GM18861 (cell line): ENCODE results near the gene GRHL1.
"Not testable (repeated sequence)": the region's sequence is repeated elsewhere in the genome, so short reads cannot be mapped to it uniquely, and the experiment has no call there.

Experiments used
- ATAC-seq: cut with Tn5 transposase; IDR thresholded peaks from one replicate; pipeline ENCODE4 v1.9.1; 2021; ENCODE audit not compliant: unreplicated experiment

GRHL1 gene

GRCh38 chr2:10019602-10020400 lies 68.3 kb downstream of the GRHL1 start:
- no peak for ATAC-seq

DNA sequence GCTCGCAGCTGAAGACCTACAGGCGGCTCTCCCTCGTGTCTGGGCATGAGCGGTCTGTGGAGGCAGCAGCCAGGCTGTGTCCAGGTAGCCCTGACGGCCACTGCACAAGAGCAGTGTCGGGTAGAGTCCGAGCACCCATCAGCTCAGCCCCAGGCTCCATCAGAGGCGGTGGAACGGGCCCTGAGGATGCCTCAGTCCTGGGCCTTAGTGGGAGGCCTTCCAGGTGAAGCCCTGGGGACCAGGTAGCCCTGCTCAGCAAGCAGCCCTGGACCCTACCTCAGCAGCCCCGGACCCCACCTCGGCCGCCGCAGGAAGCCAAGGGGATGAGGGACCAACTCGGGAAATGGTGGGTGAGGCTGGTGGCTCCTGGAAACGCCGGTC lies 70.5 kb downstream of the GRHL1 start:
- ATAC-seq: no peak

GRCh38 chr2:10022445-10022844 lies 71.0 kb downstream of the GRHL1 start:
- ATAC-seq: no peak

DNA sequence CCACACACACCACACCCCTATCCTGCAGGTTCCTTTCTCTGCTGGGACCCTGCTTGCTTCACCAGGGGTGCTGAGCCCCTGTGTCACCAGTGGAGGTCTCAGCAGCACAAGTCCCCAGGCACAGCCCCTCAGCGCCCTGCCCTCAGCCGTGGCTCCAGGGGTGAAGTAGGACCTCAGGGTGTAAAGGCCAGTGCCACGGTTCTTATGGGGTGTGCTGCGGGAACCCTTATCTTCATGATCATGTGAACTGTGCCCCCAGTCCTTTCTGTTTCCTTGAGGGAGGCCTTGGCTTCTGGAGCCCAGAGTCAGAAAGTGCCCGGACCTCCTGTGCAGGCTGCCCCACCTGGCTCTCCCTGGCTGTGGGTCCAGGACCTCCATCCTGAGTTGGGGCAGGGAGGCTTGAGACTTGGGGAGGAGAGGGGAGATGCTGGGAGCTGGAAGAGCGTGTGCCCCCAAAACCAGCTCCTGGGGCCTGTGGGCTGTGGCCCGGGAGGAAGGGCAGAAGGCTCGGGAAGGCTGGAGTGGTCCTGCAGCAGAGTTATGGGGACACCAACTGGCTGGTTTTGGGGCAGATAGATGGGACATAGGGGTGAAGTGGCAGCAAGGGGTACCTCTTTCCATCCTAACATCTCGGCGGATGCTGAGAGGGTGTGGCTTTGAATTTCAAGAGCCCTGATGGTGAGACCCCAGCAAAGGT lies 71.6 kb downstream of the GRHL1 start:
- no peak for ATAC-seq

DNA sequence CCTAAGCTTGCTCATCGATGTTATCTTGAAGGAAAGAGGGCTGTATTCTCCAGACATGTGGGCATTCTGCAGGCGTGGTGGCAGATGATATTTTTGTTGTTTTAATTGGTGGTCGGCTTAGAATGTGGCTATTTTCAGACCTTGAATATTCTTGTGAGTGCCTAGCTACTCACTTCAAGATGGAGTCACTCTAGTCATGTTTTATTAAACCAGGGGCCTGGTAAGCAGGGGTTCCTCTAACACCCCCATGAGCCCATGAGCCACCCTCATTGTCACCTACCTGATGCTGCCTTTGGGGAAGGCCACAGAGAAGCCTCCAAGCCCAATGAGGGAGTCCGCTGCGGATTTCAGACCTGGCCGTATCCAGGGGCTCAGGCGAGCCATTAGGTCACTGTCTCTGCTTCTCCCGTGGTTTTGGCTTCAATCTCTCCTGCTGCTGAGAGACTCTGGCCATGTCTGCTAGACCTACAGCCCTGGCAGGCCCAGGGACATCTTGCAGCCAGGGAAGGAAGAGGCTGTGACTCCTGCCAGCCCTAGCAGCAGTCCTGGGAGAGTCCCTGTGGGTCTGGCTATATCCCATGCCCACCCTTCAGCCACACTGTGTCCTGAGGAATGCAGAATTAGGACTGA lies 75.6 kb downstream of the GRHL1 start:
- ATAC-seq: no peak

DNA sequence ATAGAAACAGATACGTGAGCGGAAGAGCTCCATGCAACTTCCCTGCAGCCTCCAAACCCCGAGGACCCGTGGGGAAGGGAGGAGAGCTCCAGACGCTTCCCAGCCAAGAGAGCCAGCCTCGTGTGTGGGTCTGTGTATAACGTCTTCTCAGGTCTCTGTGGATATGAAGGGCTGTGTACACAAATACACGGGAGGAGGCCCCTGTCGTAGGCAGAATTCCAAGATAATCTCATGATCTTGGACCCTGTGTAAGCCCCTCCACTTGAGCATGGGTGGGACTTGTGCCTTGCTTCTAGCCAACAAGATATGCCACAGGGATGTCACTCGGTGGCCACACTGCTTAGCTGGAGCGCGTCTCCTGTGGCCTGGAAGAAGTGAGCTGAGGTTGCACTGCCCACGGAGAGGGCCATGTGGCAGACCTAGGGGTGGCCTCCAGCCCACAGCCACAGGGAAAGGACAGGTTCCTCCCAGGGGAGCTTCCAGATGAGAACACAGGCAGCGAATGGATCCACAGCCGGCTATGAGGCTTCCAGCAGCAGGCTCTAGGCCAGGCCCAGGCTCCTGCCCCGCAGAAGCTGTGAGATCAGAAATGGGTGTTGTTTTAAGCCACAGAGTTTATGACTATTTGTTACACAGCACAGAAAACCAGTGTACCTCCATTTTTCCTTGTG lies 76.3 kb downstream of the GRHL1 start:
- ATAC-seq: no peak

DNA sequence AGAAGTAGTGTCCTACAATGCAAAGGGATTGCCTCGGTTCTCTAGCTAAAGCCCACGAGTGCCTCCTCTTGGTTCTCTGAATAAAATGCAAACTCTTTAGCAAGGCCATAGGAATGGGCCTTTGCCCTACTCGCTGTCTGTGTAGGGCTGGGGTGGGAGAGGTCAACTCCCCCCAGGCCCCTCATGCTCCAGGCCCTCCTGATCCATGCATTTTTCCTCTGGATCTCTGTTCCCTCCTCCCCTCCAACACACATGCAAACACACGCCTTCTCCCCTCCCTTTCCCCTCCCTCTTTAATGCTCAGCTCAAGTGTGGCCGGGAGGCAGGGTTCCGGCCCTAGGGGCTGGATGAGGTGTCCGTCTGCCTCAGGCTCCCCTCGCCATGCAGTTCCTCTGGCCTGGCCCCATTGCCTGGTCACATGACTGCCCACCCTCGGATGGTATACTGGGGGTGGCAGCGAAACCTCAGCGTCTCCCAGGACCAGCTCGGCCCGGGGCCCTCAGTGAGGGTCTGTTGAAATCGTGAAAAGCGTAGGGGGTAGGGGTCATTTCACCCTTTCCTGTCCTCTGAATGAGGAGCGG lies 77.0 kb downstream of the GRHL1 start:
- no peak for ATAC-seq

GRCh38 chr2:10028988-10029874 lies 77.7 kb downstream of the GRHL1 start:
- peak; percentile 69 for ATAC-seq

DNA sequence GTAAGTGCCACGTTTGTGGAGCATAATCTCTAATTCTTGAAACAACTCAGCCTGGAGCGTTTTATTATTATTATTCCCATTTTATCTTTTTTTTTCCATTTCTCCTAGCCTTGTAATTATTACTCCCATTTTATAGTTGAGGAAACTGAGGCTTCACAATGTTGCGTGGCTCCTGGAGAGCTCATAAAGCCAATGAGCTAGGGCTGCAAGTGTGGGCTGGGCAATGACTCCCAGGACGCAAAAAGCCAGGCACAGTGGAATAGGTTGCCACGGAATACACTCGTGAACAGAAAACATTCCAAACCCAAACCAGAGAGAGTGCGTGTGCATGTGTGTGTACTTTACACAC lies 78.4 kb downstream of the GRHL1 start:
- ATAC-seq: no peak

DNA sequence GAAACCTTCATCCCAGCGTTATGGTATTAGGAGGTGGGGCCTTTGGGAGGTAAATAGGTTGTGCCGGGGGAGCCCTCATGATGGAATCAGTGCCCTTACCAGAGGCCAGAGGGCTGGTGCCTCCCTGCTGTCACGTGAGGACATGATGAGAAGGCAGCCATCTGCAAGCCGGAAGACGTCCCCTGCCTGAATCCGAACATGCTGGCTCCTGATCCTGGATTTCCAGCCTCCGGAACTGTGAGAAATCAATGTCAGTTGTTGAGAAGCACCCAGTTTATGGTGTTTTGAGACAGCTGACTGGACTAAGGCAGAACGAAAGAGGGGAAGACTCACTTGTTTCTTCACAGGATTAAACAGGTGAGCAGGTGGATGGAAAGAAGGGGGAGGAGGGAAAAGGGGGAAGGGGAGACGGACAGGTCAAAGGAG lies 78.8 kb downstream of the GRHL1 start:
- ATAC-seq: no peak

- not testable (repeated sequence) for ATAC-seq
Measured at GRCh38 chr2:10030798-10031197, 79.3 kb downstream of the GRHL1 start.

GRCh38 chr2:10031886-10032745 lies 80.6 kb downstream of the GRHL1 start:
- no peak for ATAC-seq

- ATAC-seq: no peak
Measured at GRCh38 chr2:10032746-10033105, 81.2 kb downstream of the GRHL1 start.

DNA sequence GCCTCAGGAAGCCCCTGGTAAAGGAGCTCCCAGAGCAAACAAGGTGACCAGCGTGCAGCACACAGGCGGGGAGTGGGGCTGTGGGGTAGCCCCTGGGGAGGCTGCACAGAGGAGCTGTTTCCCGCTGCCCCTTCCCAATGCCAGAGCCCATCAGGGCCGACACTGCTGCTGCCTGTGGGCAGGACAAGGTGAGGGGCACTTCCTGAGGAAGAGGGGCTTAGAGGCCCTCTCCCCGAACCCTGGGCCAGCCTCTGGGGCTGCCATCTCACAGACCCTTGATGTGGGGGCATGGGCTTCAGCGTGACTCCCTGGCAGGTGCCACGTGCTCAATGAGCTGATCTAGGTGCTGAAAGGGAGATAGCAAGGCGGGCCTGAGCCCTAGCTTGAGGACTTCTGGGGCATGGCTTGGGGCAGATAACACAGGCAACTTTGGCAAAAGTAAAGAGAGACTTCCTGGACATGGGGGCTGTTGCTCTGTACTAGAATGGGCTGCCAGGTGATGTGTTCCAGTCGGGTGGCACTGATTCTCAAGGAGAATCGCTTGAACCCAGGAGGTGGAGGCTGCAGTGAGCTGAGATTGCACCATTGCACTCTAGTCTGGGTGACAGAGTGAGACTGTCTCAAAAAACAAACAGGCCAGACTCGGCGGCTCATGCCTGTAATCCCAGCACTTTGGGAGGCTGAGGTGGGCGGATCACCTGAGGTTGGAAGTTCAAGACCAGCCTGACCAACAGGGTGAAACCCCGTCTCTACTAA lies 81.9 kb downstream of the GRHL1 start:
- ATAC-seq: no peak

- no peak for ATAC-seq
Measured at GRCh38 chr2:10034333-10035052, 83.0 kb downstream of the GRHL1 start.

- no peak for ATAC-seq
Measured at GRCh38 chr2:10035053-10035422, 83.5 kb downstream of the GRHL1 start.

- ATAC-seq: no peak
Measured at GRCh38 chr2:10035633-10036032, 84.1 kb downstream of the GRHL1 start.
